HepG2 (cell line): ENCODE results near the gene PCSK5. TPM values are rescaled to one million over a fixed set of nuclear protein-coding genes. Genes with fewer than 3 reads are reported as not detected.

Experiments
- ATAC-seq: fragments of 200-7000 bp; cut with Tn5 transposase; 3 replicates; pipeline ENCODE4 v1.9.1; 2020; ENCODE audit warnings: mild to moderate bottlenecking, moderate library complexity
- BruUV-seq: library from RNA; stranded (reverse); fragments of 400-500 nt; replicated peaks from 2 replicates; lab custom pipeline; 2021; lab: Mats Ljungman, UMichigan
- CTCF ChIA-PET: fragments of 300-600 bp; formaldehyde crosslinking; extraction: SDS; loops from one replicate; lab custom pipeline; 2021; ENCODE audit warnings: low total read pairs, inconsistent platforms, low intra/inter-chr PET ratio; lab: Yijun Ruan, JAX
- POLR2A ChIA-PET: fragments of 350-600 bp; sonication (Branson Sonifier 250); formaldehyde crosslinking; loops from one replicate; lab custom pipeline; 2020; ENCODE audit warnings: antibody characterized with exemption, inconsistent platforms; lab: Yijun Ruan, JAX
- DNase-seq: peaks from one replicate; pipeline ENCODE4 v3.0.0-alpha.2; 2015; ENCODE audit warnings: low spot score
- FAIRE-seq: peaks from 3 replicates; lab custom pipeline; 2011; peaks lifted over from hg19 to GRCh38; lab: Jason Lieb, UNC
- H2AFZ ChIP-seq: one replicate; pipeline ENCODE4 v1.6.1; 2011; ENCODE audit warnings: low read length, inconsistent platforms
- H3K27ac ChIP-seq: fragments of 300-600 bp; 3 replicates; pipeline ENCODE4 v1.8.0; 2011; ENCODE audit warnings: mixed run types, mild to moderate bottlenecking, mixed read lengths, low read length, inconsistent platforms; ENCODE audit not compliant: insufficient read depth; ENCODE audit errors: extremely low read length
- H3K27me3 ChIP-seq, 2 experiments: fragments of 200-600 bp in 1 of 2; 2 replicates in 1 of 2; 3 replicates in 1 of 2; pipeline versions ENCODE4 v1.6.0 to v1.8.0; 2011; ENCODE audit warnings: low read length in 2 of 2, mild to moderate bottlenecking in 2 of 2, moderate library complexity in 2 of 2, inconsistent platforms in 1 of 2; ENCODE audit not compliant: insufficient read depth in 2 of 2, control insufficient read depth in 1 of 2
- H3K36me3 ChIP-seq, 2 experiments: fragments of 200-600 bp in 1 of 2; replicated peaks in 1 of 2; 2 replicates in 1 of 2; 3 replicates in 1 of 2; pipeline versions ENCODE4 v1.5.1 to v1.8.0; 2011; ENCODE audit warnings: low read length in 2 of 2, inconsistent platforms in 1 of 2; ENCODE audit not compliant: insufficient read depth in 2 of 2, control insufficient read depth in 1 of 2
- H3K4me1 ChIP-seq: 2 replicates; pipeline ENCODE4 v1.5.1; 2012; ENCODE audit warnings: low read length, inconsistent platforms; ENCODE audit not compliant: insufficient read depth
- H3K4me2 ChIP-seq: 2 replicates; pipeline ENCODE4 v1.6.0; 2011; ENCODE audit warnings: low read depth, low read length, inconsistent platforms
- H3K4me3 ChIP-seq, 3 experiments: fragments of 200-600 bp in 1 of 3; sonication (generic), shearing (Covaris generic) in 1 of 3; replicated peaks in 1 of 3; 2 replicates each; pipeline ENCODE4 v1.5.1; 2011 to 2016; ENCODE audit warnings: low read length in 3 of 3, inconsistent platforms in 2 of 3, low read depth in 2 of 3, mild to moderate bottlenecking in 2 of 3, control low read depth in 1 of 3, mixed read lengths in 1 of 3; ENCODE audit not compliant: insufficient read depth in 1 of 3
- H3K79me2 ChIP-seq: one replicate; pipeline ENCODE4 v1.6.1; 2011; ENCODE audit warnings: low read length, inconsistent platforms; ENCODE audit not compliant: insufficient read depth
- H3K9ac ChIP-seq: 2 replicates; pipeline ENCODE4 v1.6.0; 2011; ENCODE audit warnings: mild to moderate bottlenecking, low read depth, low read length, inconsistent platforms; ENCODE audit not compliant: insufficient read depth
- H3K9me3 ChIP-seq: 2 replicates; pipeline ENCODE4 v1.5.1; 2012; ENCODE audit warnings: mild to moderate bottlenecking, low read length
- H4K20me1 ChIP-seq: 2 replicates; pipeline ENCODE4 v1.6.0; 2011; ENCODE audit warnings: inconsistent platforms, mild to moderate bottlenecking, low read length, moderate library complexity; ENCODE audit not compliant: insufficient read depth
- MAFF ChIP-seq: IDR thresholded peaks from 2 replicates; pipeline ENCODE4 v1.6.1; 2011; ENCODE audit warnings: low read depth, low read length, improper control_type of control experiment
- MAFK ChIP-seq, 2 experiments: IDR thresholded peaks in 1 of 2; conservative IDR thresholded peaks in 1 of 2; 2 replicates each; pipeline ENCODE4 v1.6.1; 2011; ENCODE audit warnings: improper control_type of control experiment in 2 of 2, low read length in 2 of 2
- ZNF431 ChIP-seq: sonication (generic); formaldehyde crosslinking; IDR thresholded peaks from 2 replicates; pipeline ENCODE4 v1.9.0; 2022; ENCODE audit warnings: missing genetic modification reagents, low read depth, mild to moderate bottlenecking, borderline replicate concordance
- ZNF432 ChIP-seq: sonication (generic); formaldehyde crosslinking; IDR thresholded peaks from 2 replicates; pipeline ENCODE4 v1.5.0; 2020; ENCODE audit warnings: missing genetic modification reagents, mild to moderate bottlenecking, borderline replicate concordance
- ZNF7 ChIP-seq: IDR thresholded peaks from 2 replicates; pipeline ENCODE4 v1.6.1; 2016; ENCODE audit warnings: missing biosample characterization, missing genetic modification reagents
- WGBS: methylation state at CpG from one replicate; pipeline ENCODE4 v1.1.6; 2017; ENCODE audit warnings: low lambda C conversion rate; 5-methylcytosine and 5-hydroxymethylcytosine counted together
- in situ Hi-C: cut with HindIII; loops from 2 replicates; pipeline ENCODE4 v1.10.0; 2017; ENCODE audit warnings: low pct_unique_long_range_greater_than_20kb; ENCODE audit not compliant: extremely low pct_ligation_motif_present
- intact Hi-C: fragments of 100-400 bp; cut with micrococcal nuclease; formaldehyde crosslinking; loops from one replicate; pipeline ENCODE4 v1.10.0; 2022; ENCODE audit not compliant: unreplicated experiment
- polyA plus RNA-seq, 8 experiments: library from polyadenylated mRNA; depleted of rRNA in 3 of 8; stranded (reverse) in 7 of 8; unstranded in 1 of 8; fragments of >200 nt; fragmentation: Illumina TruSeq in 4 of 8; extraction: Trizol in 4 of 8; gene quantifications; 2 replicates each; pipeline versions ENCODE4 v1.2.1 to v1.2.3, GENCODE V29; 2011 to 2016; ENCODE audit warnings: low read depth in 4 of 8, missing spikeins in 1 of 8, mixed read lengths in 1 of 8; ENCODE audit not compliant: insufficient read depth in 1 of 8
- total RNA-seq, 5 experiments: library from RNA; depleted of rRNA; stranded (reverse); fragments of >200 nt; fragmentation: Illumina TruSeq; extraction: Trizol; gene quantifications; 2 replicates each; pipeline ENCODE4 v1.2.3, GENCODE V29; 2016; ENCODE audit warnings: low read depth in 1 of 5

The PCSK5 gene
- total and polyA plus RNA-seq, 2 of the 13 experiments (the other 11 are each of a cell fraction or from before 2014, with no cell fraction given) = 0.55 to 0.66 TPM

DNA sequence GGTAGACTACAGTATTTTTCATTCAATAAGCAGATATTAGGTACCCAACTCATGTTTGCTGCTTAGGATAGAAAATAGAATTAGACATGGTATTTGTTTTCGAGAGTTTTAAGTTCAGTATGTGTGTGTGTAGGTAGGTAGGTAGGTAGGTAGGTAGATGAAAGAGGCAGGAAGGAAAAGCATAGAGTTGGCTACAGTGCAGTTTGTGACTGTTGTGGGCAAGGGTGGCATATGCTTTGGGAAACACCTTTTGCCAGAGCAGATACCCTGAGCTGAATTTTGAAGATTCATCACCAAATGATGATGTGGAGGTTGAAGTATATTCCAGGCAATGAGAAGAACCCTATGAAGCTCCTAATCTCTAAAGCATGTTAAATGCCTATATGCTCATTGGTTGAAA is 20.0 kb upstream of the PCSK5 start:
- no peak overlapping the region for H3K4me2 ChIP-seq
- no peaks in the 10 kb centered on the region for H3K4me1 ChIP-seq
- no peaks in the 10 kb centered on the region for H3K79me2 ChIP-seq
- no peak overlapping the region for H3K4me3 ChIP-seq
- TF ChIP-seq ZNF432 (CRISPR knock-in tag) = no peak
- H4K20me1 ChIP-seq = no peaks in the 10 kb centered on the region
- H3K9me3 ChIP-seq = no peaks in the 10 kb centered on the region
- FAIRE-seq = no peak
- no peaks in the 10 kb centered on the region for H3K27me3 ChIP-seq
- ChIA-PET CTCF (no interaction called here), POLR2A (no interaction called here)
- no peak overlapping the region for H3K9ac ChIP-seq
- in situ Hi-C loops (no loop called here), intact Hi-C loops (no loop called here)
- no peak overlapping the region for H3K27ac ChIP-seq
- H2AFZ ChIP-seq = no peak overlapping the region
- no peaks in the 10 kb centered on the region for H3K36me3 ChIP-seq
- no TSS peak for BruUV-seq
- no peak for DNase-seq
- ATAC-seq = no peak
- 0% methylated on average over 1 of the region's 1 CpG for WGBS

GRCh38 chr9:75871624-75872023 is 18.8 kb upstream of the PCSK5 start:
- POLR2A ChIA-PET = no interaction called here
- TF ChIP-seq ZNF431 (CRISPR knock-in tag) = no peak
- no peak for TF ChIP-seq ZNF7
- peak; percentile 60 to 89; a peak in 3 of 4 replicates for TF ChIP-seq MAFK (conservative IDR thresholded peaks at IDR 0.05 in 1 of 2, IDR thresholded peaks at IDR 0.05 in 1 of 2; ENCODE audit: low read length in 2 of 2)
- peak; percentile 78 for TF ChIP-seq MAFF
- H3K4me3 ChIP-seq = no peak overlapping the region
- ATAC-seq (no peak), FAIRE-seq (no peak), DNase-seq (no peak)
- no peak overlapping the region for H3K9ac ChIP-seq
- no peak overlapping the region for H3K4me2 ChIP-seq
- 13% methylated on average over 5 of the region's 5 CpGs for WGBS
- H3K79me2 ChIP-seq = no peaks in the 10 kb centered on the region
- H4K20me1 ChIP-seq = no peaks in the 10 kb centered on the region
- CTCF ChIA-PET = no interaction called here
- no peaks in the 10 kb centered on the region for H3K9me3 ChIP-seq
- no peaks in the 10 kb centered on the region for H3K27me3 ChIP-seq
- in situ Hi-C loops (no loop called here), intact Hi-C loops (no loop called here)
- H3K27ac ChIP-seq = no peak overlapping the region
- H3K36me3 ChIP-seq = no peaks in the 10 kb centered on the region
- H2AFZ ChIP-seq = no peak overlapping the region
- BruUV-seq = no TSS peak
- no peaks in the 10 kb centered on the region for H3K4me1 ChIP-seq
